GM12878 (cell line): ENCODE measurements around the gene CCDC34. TPM values are rescaled to one million over a fixed set of nuclear protein-coding genes. Genes with fewer than 3 reads are reported as not detected.

ENCODE experiments used
- ATF2 ChIP-seq: IDR thresholded peaks from 2 replicates; pipeline ENCODE4 v1.6.1; 2012; ENCODE audit warnings: low read length, inconsistent platforms
- ATF7 ChIP-seq: fragments of 450-650 bp; IDR thresholded peaks from 2 replicates; pipeline ENCODE4 v1.6.1; 2016; ENCODE audit warnings: low read depth, mild to moderate bottlenecking
- BHLHE40 ChIP-seq, 2 experiments: fragments of 450-650 bp in 1 of 2; IDR thresholded peaks; 2 replicates each; pipeline ENCODE4 v1.6.1; 2011 to 2017; ENCODE audit warnings: low read depth in 2 of 2, borderline replicate concordance in 1 of 2, improper control_type of control experiment in 1 of 2, low read length in 1 of 2, mild to moderate bottlenecking in 1 of 2
- EED ChIP-seq: sonication (generic); IDR thresholded peaks from 2 replicates; pipeline ENCODE4 v1.6.1; 2016; ENCODE audit warnings: antibody characterized with exemption, low read depth
- KDM1A ChIP-seq: fragments of 200-600 bp; sonication (generic); IDR thresholded peaks from 2 replicates; pipeline ENCODE4 v1.6.1; 2016; ENCODE audit warnings: borderline replicate concordance
- MYC ChIP-seq: IDR thresholded peaks from 2 replicates; pipeline ENCODE4 v1.6.1; 2011; ENCODE audit warnings: mild to moderate bottlenecking, low read length, moderate library complexity, inconsistent platforms; ENCODE audit not compliant: insufficient read depth, insufficient replicate concordance, insufficient read length, severe bottlenecking
- NBN ChIP-seq: fragments of 450-650 bp; IDR thresholded peaks from 2 replicates; pipeline ENCODE4 v1.6.1; 2016
- PKNOX1 ChIP-seq: fragments of 450-650 bp; IDR thresholded peaks from 2 replicates; pipeline ENCODE4 v1.6.1; 2016; ENCODE audit warnings: mild to moderate bottlenecking
- ZBED1 ChIP-seq: IDR thresholded peaks from 2 replicates; pipeline ENCODE4 v1.6.1; 2016; ENCODE audit warnings: borderline replicate concordance
- ZBTB11 ChIP-seq: fragments of 450-650 bp; formaldehyde crosslinking; IDR thresholded peaks from 2 replicates; pipeline ENCODE4 v1.5.0; 2022; ENCODE audit warnings: mild to moderate bottlenecking, missing genetic modification characterization
- ZNF592 ChIP-seq: fragments of 450-650 bp; IDR thresholded peaks from 2 replicates; pipeline ENCODE4 v1.6.1; 2017; ENCODE audit warnings: mild to moderate bottlenecking, moderate library complexity
- polyA plus RNA-seq, 11 experiments: library from polyadenylated mRNA; depleted of rRNA in 4 of 11; unstranded in 6 of 11; stranded (reverse) in 5 of 11; fragments of >200 nt; fragmentation: Nextera tagmentation in 4 of 11; fragmentation: Illumina TruSeq in 1 of 11; extraction: Ambion mirVana in 4 of 11; extraction: Trizol in 1 of 11; gene quantifications; 1 replicate in 1 of 11; 2 replicates in 10 of 11; pipeline versions ENCODE4 v1.2.1 to v1.2.3, GENCODE V29; 2011 to 2016; ENCODE audit warnings: inconsistent platforms in 2 of 11, missing spikeins in 2 of 11, low read depth in 1 of 11
- total RNA-seq, 4 experiments: library from RNA; depleted of rRNA in 3 of 4; stranded (reverse); fragments of >200 nt in 3 of 4; fragmentation: Illumina TruSeq in 1 of 4; extraction: Trizol in 1 of 4; gene quantifications; 2 replicates each; pipeline versions ENCODE4 v1.2.1 to v1.2.3, GENCODE V29; 2013 to 2021
- TF ChIP-seq, protein P1 (sequence below): fragments of 450-650 bp; IDR thresholded peaks from 2 replicates; pipeline ENCODE4 v1.6.1; 2017; ENCODE audit warnings: antibody characterized with exemption, mild to moderate bottlenecking, moderate library complexity
- TF ChIP-seq, protein P2 (sequence below): fragments of 450-650 bp; IDR thresholded peaks from 2 replicates; pipeline ENCODE4 v1.6.1; 2018; ENCODE audit warnings: borderline replicate concordance, mild to moderate bottlenecking; ENCODE audit not compliant: partially characterized antibody

CCDC34 gene
- total and polyA plus RNA-seq, 10 of the 15 experiments (the other 5 are each of a cell fraction or from before 2014, with no cell fraction given), result 6.2 to 39.1 (median 14.6) TPM

- TF ChIP-seq ZBTB11 (CRISPR knock-in tag), result no peak
- TF ChIP-seq PKNOX1, result peak; percentile 59; the same call in 1 of the 2 replicates
- TF ChIP-seq, protein P1, sequence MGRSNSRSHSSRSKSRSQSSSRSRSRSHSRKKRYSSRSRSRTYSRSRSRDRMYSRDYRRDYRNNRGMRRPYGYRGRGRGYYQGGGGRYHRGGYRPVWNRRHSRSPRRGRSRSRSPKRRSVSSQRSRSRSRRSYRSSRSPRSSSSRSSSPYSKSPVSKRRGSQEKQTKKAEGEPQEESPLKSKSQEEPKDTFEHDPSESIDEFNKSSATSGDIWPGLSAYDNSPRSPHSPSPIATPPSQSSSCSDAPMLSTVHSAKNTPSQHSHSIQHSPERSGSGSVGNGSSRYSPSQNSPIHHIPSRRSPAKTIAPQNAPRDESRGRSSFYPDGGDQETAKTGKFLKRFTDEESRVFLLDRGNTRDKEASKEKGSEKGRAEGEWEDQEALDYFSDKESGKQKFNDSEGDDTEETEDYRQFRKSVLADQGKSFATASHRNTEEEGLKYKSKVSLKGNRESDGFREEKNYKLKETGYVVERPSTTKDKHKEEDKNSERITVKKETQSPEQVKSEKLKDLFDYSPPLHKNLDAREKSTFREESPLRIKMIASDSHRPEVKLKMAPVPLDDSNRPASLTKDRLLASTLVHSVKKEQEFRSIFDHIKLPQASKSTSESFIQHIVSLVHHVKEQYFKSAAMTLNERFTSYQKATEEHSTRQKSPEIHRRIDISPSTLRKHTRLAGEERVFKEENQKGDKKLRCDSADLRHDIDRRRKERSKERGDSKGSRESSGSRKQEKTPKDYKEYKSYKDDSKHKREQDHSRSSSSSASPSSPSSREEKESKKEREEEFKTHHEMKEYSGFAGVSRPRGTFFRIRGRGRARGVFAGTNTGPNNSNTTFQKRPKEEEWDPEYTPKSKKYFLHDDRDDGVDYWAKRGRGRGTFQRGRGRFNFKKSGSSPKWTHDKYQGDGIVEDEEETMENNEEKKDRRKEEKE, result no peak
- TF ChIP-seq ATF7, result peak; percentile 87
- TF ChIP-seq EED, result 0 out of 2 replicates have a peak, but pooled peaks have one; percentile 39
- TF ChIP-seq MYC, result no peak
- TF ChIP-seq, protein P2, sequence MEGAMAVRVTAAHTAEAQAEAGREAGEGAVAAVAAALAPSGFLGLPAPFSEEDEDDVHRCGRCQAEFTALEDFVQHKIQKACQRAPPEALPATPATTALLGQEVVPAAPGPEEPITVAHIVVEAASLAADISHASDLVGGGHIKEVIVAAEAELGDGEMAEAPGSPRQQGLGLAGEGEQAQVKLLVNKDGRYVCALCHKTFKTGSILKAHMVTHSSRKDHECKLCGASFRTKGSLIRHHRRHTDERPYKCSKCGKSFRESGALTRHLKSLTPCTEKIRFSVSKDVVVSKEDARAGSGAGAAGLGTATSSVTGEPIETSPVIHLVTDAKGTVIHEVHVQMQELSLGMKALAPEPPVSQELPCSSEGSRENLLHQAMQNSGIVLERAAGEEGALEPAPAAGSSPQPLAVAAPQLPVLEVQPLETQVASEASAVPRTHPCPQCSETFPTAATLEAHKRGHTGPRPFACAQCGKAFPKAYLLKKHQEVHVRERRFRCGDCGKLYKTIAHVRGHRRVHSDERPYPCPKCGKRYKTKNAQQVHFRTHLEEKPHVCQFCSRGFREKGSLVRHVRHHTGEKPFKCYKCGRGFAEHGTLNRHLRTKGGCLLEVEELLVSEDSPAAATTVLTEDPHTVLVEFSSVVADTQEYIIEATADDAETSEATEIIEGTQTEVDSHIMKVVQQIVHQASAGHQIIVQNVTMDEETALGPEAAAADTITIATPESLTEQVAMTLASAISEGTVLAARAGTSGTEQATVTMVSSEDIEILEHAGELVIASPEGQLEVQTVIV, result no peak
- TF ChIP-seq NBN, result 0 out of 2 replicates have a peak, but pooled peaks have one; percentile 25
- peak in 1 of 2 experiments; percentile 56; a peak in 2 of 4 replicates for TF ChIP-seq BHLHE40 (IDR thresholded peaks at IDR 0.05; ENCODE audit: borderline replicate concordance in 1 of 2, low read depth in 2 of 2, low read length in 1 of 2)
- TF ChIP-seq ZNF592, result no peak
- peak; percentile 91 for TF ChIP-seq ATF2
- no peak for TF ChIP-seq KDM1A
- TF ChIP-seq ZBED1, result peak; percentile 82
These were observed 43.9 kb downstream of the CCDC34 start (continued) for GRCh38 chr11:27319072-27319471.
